Loucy (cell line): Measurements from ENCODE around the gene CASP5.

Experiments used
- CTCF ChIP-seq: fragments of 200-600 bp; sonication (generic); conservative IDR thresholded peaks from 2 replicates; pipeline ENCODE4 v1.5.1; 2014; ENCODE audit warnings: mild to moderate bottlenecking, antibody characterized with exemption, low read length
- EZH2phosphoT487 ChIP-seq: fragments of 200-600 bp; IDR thresholded peaks from 2 replicates; pipeline ENCODE4 v1.6.1; 2018; ENCODE audit warnings: antibody characterized with exemption, mild to moderate bottlenecking, moderate library complexity, borderline replicate concordance

DNA sequence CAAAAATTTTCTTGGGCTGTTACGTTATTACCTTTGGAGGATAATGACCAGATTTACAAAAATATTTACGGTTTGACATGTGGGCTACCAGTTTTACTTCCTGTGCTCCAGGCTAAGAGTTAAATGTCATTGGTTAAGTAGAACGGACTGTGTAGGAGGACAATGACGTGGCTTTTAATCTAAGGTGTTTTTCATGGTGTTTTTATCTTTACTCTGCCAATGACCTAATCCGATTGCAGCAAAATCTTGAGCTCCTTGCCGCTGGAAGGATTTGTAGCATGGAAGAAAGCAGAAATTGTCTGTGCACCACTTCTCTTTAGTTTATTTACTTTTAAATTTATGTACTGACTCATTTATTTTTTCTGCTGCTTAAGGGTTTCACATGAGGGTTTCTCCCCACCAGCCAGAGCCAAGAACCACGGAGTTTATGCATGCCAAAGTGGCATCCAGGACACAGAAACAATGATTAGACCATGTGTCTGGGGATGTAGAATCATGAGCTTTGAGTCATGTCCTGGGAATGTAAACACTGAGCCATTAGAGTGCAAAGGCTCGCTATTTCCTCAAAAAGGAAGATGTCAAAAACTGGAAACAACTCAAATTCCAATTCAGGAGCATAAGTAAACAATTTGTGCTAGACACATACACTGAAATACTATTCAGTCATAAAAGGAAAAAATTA is 24.1 kb upstream of the CASP5 start:
- TF ChIP-seq CTCF (no peak), EZH2phosphoT487 (no peak)
